ENCODE measurements around the gene SMC3.
"Not testable (repeated sequence)": the region's sequence is repeated elsewhere in the genome, so short reads cannot be mapped to it uniquely, and the experiment has no call there.

The SMC3 gene

GRCh38 chr10:110528997-110529524 is 38.4 kb upstream of the SMC3 start:
- not testable (repeated sequence) for H3K9me3 ChIP-seq (ENCODE audit: control insufficient read depth in 5 of 5, low read length in 5 of 5); H3K9ac ChIP-seq (ENCODE audit: low read length in 5 of 5); H3K27ac ChIP-seq (ENCODE audit: low read depth, low read length); H3K27me3 ChIP-seq (ENCODE audit: control insufficient read depth in 5 of 5, insufficient read depth in 4 of 5, low read length in 5 of 5); H3K4me3 ChIP-seq (ENCODE audit: low read depth in 1 of 5, low read length in 5 of 5); H3K36me3 ChIP-seq (ENCODE audit: control insufficient read depth in 5 of 5, insufficient read depth in 5 of 5, low read length in 5 of 5)
- peaks cover 2 to 15% (median 7%) of the 10 kb centered on the region in 5 donors for H3K4me1 ChIP-seq (ENCODE audit: control insufficient read depth in 5 of 5, insufficient read depth in 5 of 5, low read length in 5 of 5)

- Histone ChIP-seq H3K36me3 (ENCODE audit: control insufficient read depth in 5 of 5, insufficient read depth in 5 of 5, low read length in 5 of 5) (no peaks in the 10 kb centered on the region), H3K9me3 (ENCODE audit: control insufficient read depth in 5 of 5, low read length in 5 of 5) (no peaks in the 10 kb centered on the region), H3K4me1 (ENCODE audit: control insufficient read depth in 5 of 5, insufficient read depth in 5 of 5, low read length in 5 of 5) (peaks cover 2 to 15% (median 7%) of the 10 kb centered on the region in 5 donors), H3K27me3 (ENCODE audit: control insufficient read depth in 5 of 5, insufficient read depth in 4 of 5, low read length in 5 of 5) (peaks cover 0 to 4% (median 1%) of the 10 kb centered on the region in 5 donors), H3K4me3 (ENCODE audit: low read depth in 1 of 5, low read length in 5 of 5) (no peak overlapping the region), H3K9ac (ENCODE audit: low read length in 5 of 5) (no peak overlapping the region), H3K27ac (ENCODE audit: low read depth, low read length) (no peak overlapping the region)
These were observed 37.9 kb upstream of the SMC3 start for GRCh38 chr10:110529596-110530011.

- Histone ChIP-seq H3K4me1 (ENCODE audit: control insufficient read depth in 5 of 5, insufficient read depth in 5 of 5, low read length in 5 of 5) (peaks cover 2 to 13% (median 7%) of the 10 kb centered on the region in 5 donors), H3K27me3 (ENCODE audit: control insufficient read depth in 5 of 5, insufficient read depth in 4 of 5, low read length in 5 of 5) (peaks cover 0 to 4% (median 2%) of the 10 kb centered on the region in 5 donors), H3K9me3 (ENCODE audit: control insufficient read depth in 5 of 5, low read length in 5 of 5) (no peaks in the 10 kb centered on the region), H3K27ac (ENCODE audit: low read depth, low read length) (no peak overlapping the region), H3K9ac (ENCODE audit: low read length in 5 of 5) (no peak overlapping the region), H3K36me3 (ENCODE audit: control insufficient read depth in 5 of 5, insufficient read depth in 5 of 5, low read length in 5 of 5) (no peaks in the 10 kb centered on the region), H3K4me3 (ENCODE audit: low read depth in 1 of 5, low read length in 5 of 5) (peak overlapping the region in 3 of 5 donors; percentile 17 to 44 (median 18))
These were observed 37.2 kb upstream of the SMC3 start for GRCh38 chr10:110530131-110530831.

DNA sequence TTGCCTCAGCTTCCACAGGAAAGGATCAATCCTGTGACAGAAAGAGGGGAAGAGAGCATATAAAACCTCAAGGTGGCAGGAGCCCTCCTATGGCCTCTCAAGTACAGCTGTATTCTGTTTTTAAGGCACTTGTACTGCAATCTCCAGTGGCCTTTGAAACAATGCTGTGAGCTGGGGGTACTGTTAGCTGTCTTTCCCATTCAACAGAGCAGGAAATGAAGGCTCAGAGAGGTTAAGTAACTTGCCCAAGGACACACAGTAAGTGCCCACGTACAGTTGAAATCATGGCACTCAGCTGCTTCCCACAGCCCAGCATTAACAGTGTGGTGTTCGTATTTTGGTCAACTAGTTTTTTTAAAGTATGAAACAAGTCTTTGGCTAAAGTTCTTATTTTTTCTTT is 35.8 kb upstream of the SMC3 start:
- Histone ChIP-seq H3K27me3 (ENCODE audit: control insufficient read depth in 5 of 5, insufficient read depth in 4 of 5, low read length in 5 of 5) (peaks cover 0 to 8% (median 4%) of the 10 kb centered on the region in 5 donors), H3K9me3 (ENCODE audit: control insufficient read depth in 5 of 5, low read length in 5 of 5) (no peaks in the 10 kb centered on the region), H3K4me3 (ENCODE audit: low read depth in 1 of 5, low read length in 5 of 5) (no peak overlapping the region), H3K4me1 (ENCODE audit: control insufficient read depth in 5 of 5, insufficient read depth in 5 of 5, low read length in 5 of 5) (peaks cover 2 to 18% (median 14%) of the 10 kb centered on the region in 5 donors), H3K36me3 (ENCODE audit: control insufficient read depth in 5 of 5, insufficient read depth in 5 of 5, low read length in 5 of 5) (no peaks in the 10 kb centered on the region), H3K27ac (ENCODE audit: low read depth, low read length) (no peak overlapping the region), H3K9ac (ENCODE audit: low read length in 5 of 5) (no peak overlapping the region)

GRCh38 chr10:110532628-110533027 is 34.9 kb upstream of the SMC3 start:
- peaks cover 2 to 18% (median 14%) of the 10 kb centered on the region in 5 donors for H3K4me1 ChIP-seq (ENCODE audit: control insufficient read depth in 5 of 5, insufficient read depth in 5 of 5, low read length in 5 of 5)
- not testable (repeated sequence) for H3K4me3 ChIP-seq (ENCODE audit: low read depth in 1 of 5, low read length in 5 of 5); H3K9me3 ChIP-seq (ENCODE audit: control insufficient read depth in 5 of 5, low read length in 5 of 5); H3K36me3 ChIP-seq (ENCODE audit: control insufficient read depth in 5 of 5, insufficient read depth in 5 of 5, low read length in 5 of 5); H3K27ac ChIP-seq (ENCODE audit: low read depth, low read length); H3K9ac ChIP-seq (ENCODE audit: low read length in 5 of 5); H3K27me3 ChIP-seq (ENCODE audit: control insufficient read depth in 5 of 5, insufficient read depth in 4 of 5, low read length in 5 of 5)

DNA sequence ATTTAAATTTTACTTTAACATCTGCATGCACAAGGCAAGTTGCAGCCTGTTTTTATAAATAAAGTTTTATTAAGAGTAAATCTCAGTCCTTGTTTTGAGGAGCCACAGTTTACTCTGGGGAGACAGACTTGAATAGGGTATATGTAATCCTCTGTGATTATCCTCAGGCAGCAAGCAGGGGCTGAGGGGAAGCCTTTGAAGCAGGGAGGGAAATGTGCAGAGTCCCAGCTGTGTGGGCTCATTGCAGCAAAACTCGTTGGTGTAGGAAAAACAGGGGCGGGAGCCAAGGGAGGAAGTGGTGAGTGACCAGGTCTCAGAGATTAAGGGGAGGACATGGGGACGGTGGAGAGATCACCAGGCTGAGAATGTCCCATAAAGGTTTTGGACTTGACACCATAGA is 34.3 kb upstream of the SMC3 start:
- no peaks in the 10 kb centered on the region for H3K36me3 ChIP-seq (ENCODE audit: control insufficient read depth in 5 of 5, insufficient read depth in 5 of 5, low read length in 5 of 5)
- no peaks in the 10 kb centered on the region for H3K9me3 ChIP-seq (ENCODE audit: control insufficient read depth in 5 of 5, low read length in 5 of 5)
- H3K27me3 ChIP-seq (ENCODE audit: control insufficient read depth in 5 of 5, insufficient read depth in 4 of 5, low read length in 5 of 5) = peaks cover 0 to 8% (median 4%) of the 10 kb centered on the region in 5 donors
- no peak overlapping the region for H3K27ac ChIP-seq (ENCODE audit: low read depth, low read length)
- no peak overlapping the region for H3K4me3 ChIP-seq (ENCODE audit: low read depth in 1 of 5, low read length in 5 of 5)
- H3K4me1 ChIP-seq (ENCODE audit: control insufficient read depth in 5 of 5, insufficient read depth in 5 of 5, low read length in 5 of 5) = peaks cover 2 to 18% (median 14%) of the 10 kb centered on the region in 5 donors
- no peak overlapping the region for H3K9ac ChIP-seq (ENCODE audit: low read length in 5 of 5)

GRCh38 chr10:110534571-110534970 is 32.9 kb upstream of the SMC3 start:
- no peak overlapping the region for H3K4me3 ChIP-seq (ENCODE audit: low read depth in 1 of 5, low read length in 5 of 5)
- H3K27ac ChIP-seq (ENCODE audit: low read depth, low read length) = no peak overlapping the region
- peaks cover 3 to 18% (median 14%) of the 10 kb centered on the region in 5 donors for H3K4me1 ChIP-seq (ENCODE audit: control insufficient read depth in 5 of 5, insufficient read depth in 5 of 5, low read length in 5 of 5)
- H3K9me3 ChIP-seq (ENCODE audit: control insufficient read depth in 5 of 5, low read length in 5 of 5) = no peaks in the 10 kb centered on the region
- no peak overlapping the region for H3K9ac ChIP-seq (ENCODE audit: low read length in 5 of 5)
- H3K27me3 ChIP-seq (ENCODE audit: control insufficient read depth in 5 of 5, insufficient read depth in 4 of 5, low read length in 5 of 5) = peaks cover 0 to 8% (median 4%) of the 10 kb centered on the region in 5 donors
- no peaks in the 10 kb centered on the region for H3K36me3 ChIP-seq (ENCODE audit: control insufficient read depth in 5 of 5, insufficient read depth in 5 of 5, low read length in 5 of 5)

DNA sequence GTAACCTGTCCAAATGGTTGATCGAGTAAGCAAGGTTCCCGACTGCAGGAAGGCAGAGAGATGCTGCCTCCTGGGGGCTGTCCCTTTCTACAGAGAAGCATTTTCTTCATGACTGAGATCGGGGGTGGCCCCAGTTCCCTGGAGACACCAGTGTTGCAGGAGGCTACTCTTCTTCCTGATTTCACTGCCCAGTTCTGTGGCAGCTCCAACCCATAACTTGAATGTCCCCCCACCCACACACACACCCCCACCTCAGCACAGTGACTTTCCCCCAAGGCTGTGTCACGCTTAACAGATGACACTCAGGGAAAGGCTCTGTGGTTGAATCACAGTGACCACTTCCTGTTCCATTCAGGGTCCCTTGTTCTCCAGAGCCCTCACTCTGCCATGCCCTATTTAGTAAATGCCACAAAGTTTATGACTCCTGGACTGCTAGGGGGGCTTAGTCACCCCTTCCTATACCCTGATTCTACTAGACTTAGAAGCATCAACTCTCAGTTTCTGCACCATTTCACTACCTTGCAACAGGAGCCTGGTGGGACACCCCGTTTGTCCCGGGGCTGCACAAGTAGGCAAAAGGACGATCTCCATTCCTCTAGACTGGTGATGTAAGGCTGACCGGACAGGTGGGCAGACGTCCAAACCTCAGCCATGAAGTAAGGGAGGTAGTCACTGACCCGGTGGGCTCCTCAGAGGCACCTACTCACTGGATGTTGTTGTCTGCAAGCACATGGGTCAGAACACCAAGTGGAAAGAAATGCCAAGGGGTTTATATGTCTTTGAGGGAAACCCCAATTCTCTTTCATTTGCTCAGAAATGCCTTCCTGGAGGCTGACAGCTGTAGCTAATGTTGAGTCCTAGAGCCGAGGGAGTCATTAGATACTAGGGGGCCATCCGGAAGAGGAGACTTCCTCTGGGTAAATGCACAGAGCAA is 31.3 kb upstream of the SMC3 start:
- no peaks in the 10 kb centered on the region for H3K36me3 ChIP-seq (ENCODE audit: control insufficient read depth in 5 of 5, insufficient read depth in 5 of 5, low read length in 5 of 5)
- H3K27me3 ChIP-seq (ENCODE audit: control insufficient read depth in 5 of 5, insufficient read depth in 4 of 5, low read length in 5 of 5) = peaks cover 0 to 8% (median 3%) of the 10 kb centered on the region in 5 donors
- H3K4me1 ChIP-seq (ENCODE audit: control insufficient read depth in 5 of 5, insufficient read depth in 5 of 5, low read length in 5 of 5) = peaks cover 0 to 11% (median 7%) of the 10 kb centered on the region in 5 donors
- no peak overlapping the region for H3K9ac ChIP-seq (ENCODE audit: low read length in 5 of 5)
- no peak overlapping the region for H3K27ac ChIP-seq (ENCODE audit: low read depth, low read length)
- no peaks in the 10 kb centered on the region for H3K9me3 ChIP-seq (ENCODE audit: control insufficient read depth in 5 of 5, low read length in 5 of 5)
- H3K4me3 ChIP-seq (ENCODE audit: low read depth in 1 of 5, low read length in 5 of 5) = no peak overlapping the region

- Histone ChIP-seq H3K4me3 (ENCODE audit: low read depth in 1 of 5, low read length in 5 of 5) (no peak overlapping the region), H3K9ac (ENCODE audit: low read length in 5 of 5) (no peak overlapping the region), H3K27me3 (ENCODE audit: control insufficient read depth in 5 of 5, insufficient read depth in 4 of 5, low read length in 5 of 5) (peaks cover 0 to 8% (median 3%) of the 10 kb centered on the region in 5 donors), H3K4me1 (ENCODE audit: control insufficient read depth in 5 of 5, insufficient read depth in 5 of 5, low read length in 5 of 5) (peaks cover 0 to 11% (median 7%) of the 10 kb centered on the region in 5 donors), H3K27ac (ENCODE audit: low read depth, low read length) (no peak overlapping the region), H3K9me3 (ENCODE audit: control insufficient read depth in 5 of 5, low read length in 5 of 5) (no peaks in the 10 kb centered on the region), H3K36me3 (ENCODE audit: control insufficient read depth in 5 of 5, insufficient read depth in 5 of 5, low read length in 5 of 5) (no peaks in the 10 kb centered on the region)
These were observed 28.4 kb upstream of the SMC3 start for GRCh38 chr10:110539091-110539490.

GRCh38 chr10:110540031-110540430 is 27.5 kb upstream of the SMC3 start:
- H3K27ac ChIP-seq (ENCODE audit: low read depth, low read length) = no peak overlapping the region
- H3K9me3 ChIP-seq (ENCODE audit: control insufficient read depth in 5 of 5, low read length in 5 of 5) = no peaks in the 10 kb centered on the region
- H3K4me3 ChIP-seq (ENCODE audit: low read depth in 1 of 5, low read length in 5 of 5) = no peak overlapping the region
- H3K4me1 ChIP-seq (ENCODE audit: control insufficient read depth in 5 of 5, insufficient read depth in 5 of 5, low read length in 5 of 5) = peaks cover 0 to 11% (median 7%) of the 10 kb centered on the region in 5 donors
- peaks cover 0 to 8% (median 0%) of the 10 kb centered on the region in 5 donors for H3K27me3 ChIP-seq (ENCODE audit: control insufficient read depth in 5 of 5, insufficient read depth in 4 of 5, low read length in 5 of 5)
- no peak overlapping the region for H3K9ac ChIP-seq (ENCODE audit: low read length in 5 of 5)
- no peaks in the 10 kb centered on the region for H3K36me3 ChIP-seq (ENCODE audit: control insufficient read depth in 5 of 5, insufficient read depth in 5 of 5, low read length in 5 of 5)

Data from subcutaneous abdominal adipose tissue (tissue), 5 donors.